Mucosa of rectum (tissue), 2 donors: ENCODE measurements around the gene RNF32.

Experiments used
- H3K27ac ChIP-seq, 2 donors: one replicate each; pipeline ENCODE4 v1.7.0; 2013; ENCODE audit warnings: inconsistent platforms in 2 of 2, low read depth in 2 of 2, low read length in 2 of 2
- H3K27me3 ChIP-seq, 2 donors: one replicate each; pipeline ENCODE4 v1.7.0; 2013; ENCODE audit warnings: low read length in 2 of 2; ENCODE audit not compliant: control insufficient read depth in 2 of 2, insufficient read depth in 2 of 2
- H3K36me3 ChIP-seq, 2 donors: one replicate each; pipeline ENCODE4 v1.7.0; 2013; ENCODE audit warnings: low read length in 2 of 2; ENCODE audit not compliant: control insufficient read depth in 2 of 2, insufficient read depth in 2 of 2
- H3K4me1 ChIP-seq, 2 donors: one replicate each; pipeline ENCODE4 v1.7.0; 2013; ENCODE audit warnings: low read length in 2 of 2, mild to moderate bottlenecking in 1 of 2; ENCODE audit not compliant: control insufficient read depth in 2 of 2, insufficient read depth in 2 of 2
- H3K4me3 ChIP-seq, 2 donors: one replicate each; pipeline ENCODE4 v1.7.0; 2013; ENCODE audit warnings: low read length in 2 of 2
- H3K9ac ChIP-seq, 2 donors: one replicate each; pipeline ENCODE4 v1.7.0; 2013; ENCODE audit warnings: low read length in 2 of 2, low read depth in 1 of 2, mild to moderate bottlenecking in 1 of 2
- H3K9me3 ChIP-seq, 2 donors: one replicate each; pipeline ENCODE4 v1.7.0; 2013; ENCODE audit warnings: low read length in 2 of 2; ENCODE audit not compliant: control insufficient read depth in 2 of 2
- donor health status: healthy.
- donor health status: Normal muscosa, but diverticular disease.

Gene RNF32

GRCh38 chr7:156640257-156640948, at the start of gene RNF32:
Gene RNF32 (plus strand): TSS chr7:156640774. CDS start chr7:156643878, 3,104 bp downstream.
- Histone ChIP-seq H3K27ac (peak within 1 kb of the TSS; percentile 78 to 90), H3K9ac (peak within 1 kb of the TSS; percentile 93 to 94)

GRCh38 chr7:156592155-156592884, 48.3 kb upstream of the RNF32 start:
- peaks cover 0 to 5% of the 10 kb centered on the region in 2 donors for H3K4me1 ChIP-seq
- H3K4me3 ChIP-seq, result no peak overlapping the region
- no peak overlapping the region for H3K27ac ChIP-seq
- no peak overlapping the region for H3K9ac ChIP-seq
- H3K27me3 ChIP-seq, result no peaks in the 10 kb centered on the region
- H3K36me3 ChIP-seq, result no peaks in the 10 kb centered on the region
- H3K9me3 ChIP-seq, result no peaks in the 10 kb centered on the region

More at GRCh38 chr7:156640257-156640948, at the start of gene RNF32:
- Histone ChIP-seq H3K9me3 (no peaks in the 10 kb centered on the region), H3K36me3 (no peaks in the 10 kb centered on the region), H3K4me1 (peaks cover 7 to 11% of the 10 kb centered on the region in 2 donors), H3K4me3 (peak within 1 kb of the TSS; percentile 88 to 97), H3K27me3 (no peaks in the 10 kb centered on the region)

GRCh38 chr7:156594283-156595080, 46.1 kb upstream of the RNF32 start:
- H3K36me3 ChIP-seq, result no peaks in the 10 kb centered on the region
- no peak overlapping the region for H3K9ac ChIP-seq
- H3K9me3 ChIP-seq, result no peaks in the 10 kb centered on the region
- H3K27me3 ChIP-seq, result no peaks in the 10 kb centered on the region
- no peak overlapping the region for H3K4me3 ChIP-seq
- peaks cover 0 to 5% of the 10 kb centered on the region in 2 donors for H3K4me1 ChIP-seq
- H3K27ac ChIP-seq, result no peak overlapping the region

- Histone ChIP-seq H3K9ac (no peak overlapping the region), H3K4me3 (no peak overlapping the region), H3K4me1 (peaks cover 9 to 24% of the 10 kb centered on the region in 2 donors), H3K27ac (no peak overlapping the region), H3K36me3 (no peaks in the 10 kb centered on the region), H3K27me3 (no peaks in the 10 kb centered on the region), H3K9me3 (no peaks in the 10 kb centered on the region)
These were observed 40.1 kb upstream of the RNF32 start for GRCh38 chr7:156600496-156600895.

GRCh38 chr7:156602283-156602682, 38.3 kb upstream of the RNF32 start:
- Histone ChIP-seq H3K9ac (peak overlapping the region in 1 of 2 donors; percentile 47), H3K4me1 (peaks cover 9 to 30% of the 10 kb centered on the region in 2 donors), H3K9me3 (no peaks in the 10 kb centered on the region), H3K27me3 (no peaks in the 10 kb centered on the region), H3K36me3 (no peaks in the 10 kb centered on the region), H3K27ac (peak overlapping the region; percentile 69 to 71), H3K4me3 (peak overlapping the region; percentile 49 to 61)

DNA sequence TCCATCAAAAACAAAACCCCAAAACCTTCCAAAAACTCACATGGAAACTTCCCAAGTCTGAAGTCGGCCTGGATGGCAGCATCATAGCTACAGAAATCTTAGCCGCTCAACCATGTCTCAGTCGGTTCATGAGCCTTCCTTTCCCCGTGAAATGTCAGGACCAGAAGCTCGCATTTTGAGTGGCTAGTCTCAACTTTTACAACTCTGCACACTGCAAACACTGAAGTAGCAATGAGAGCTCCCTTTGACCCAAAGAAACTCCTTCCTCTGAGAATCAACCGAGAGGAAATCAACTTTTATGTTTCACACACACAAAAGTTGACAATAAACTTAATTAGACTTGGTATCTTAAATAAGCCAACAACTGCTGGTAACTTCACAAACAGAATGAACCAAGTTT, 37.6 kb upstream of the RNF32 start:
- Histone ChIP-seq H3K27ac (peak overlapping the region; percentile 69 to 71), H3K36me3 (no peaks in the 10 kb centered on the region), H3K4me1 (peaks cover 11 to 31% of the 10 kb centered on the region in 2 donors), H3K4me3 (peak overlapping the region; percentile 49 to 61), H3K9ac (peak overlapping the region in 1 of 2 donors; percentile 47), H3K9me3 (no peaks in the 10 kb centered on the region), H3K27me3 (no peaks in the 10 kb centered on the region)

- Histone ChIP-seq H3K27me3 (no peaks in the 10 kb centered on the region), H3K36me3 (no peaks in the 10 kb centered on the region), H3K9ac (no peak overlapping the region), H3K27ac (peak overlapping the region in 1 of 2 donors; percentile 63), H3K4me3 (no peak overlapping the region), H3K4me1 (peaks cover 13 to 36% of the 10 kb centered on the region in 2 donors), H3K9me3 (no peaks in the 10 kb centered on the region)
These were observed 36.9 kb upstream of the RNF32 start for GRCh38 chr7:156603629-156604028.

DNA sequence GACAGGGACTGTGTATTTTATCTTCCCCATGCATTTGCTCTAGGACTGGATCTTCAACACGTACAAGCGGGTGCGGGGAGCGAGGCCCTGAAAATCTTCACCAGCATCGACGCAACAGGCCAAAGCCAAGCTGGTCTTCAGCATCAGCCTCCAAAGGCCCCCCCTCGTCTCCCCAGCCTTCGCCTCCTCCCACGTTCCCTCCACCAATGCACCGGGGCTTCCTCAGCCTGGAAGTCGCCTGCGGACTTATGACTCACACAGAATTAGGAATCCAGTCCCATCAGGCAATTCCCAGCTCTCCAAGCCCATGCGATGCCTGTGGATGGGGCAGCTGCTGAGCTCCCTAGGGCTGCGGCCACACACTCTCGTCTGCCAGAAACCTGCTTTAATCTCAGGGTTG, 36.3 kb upstream of the RNF32 start:
- H3K9ac ChIP-seq, result no peak overlapping the region
- no peak overlapping the region for H3K4me3 ChIP-seq
- peaks cover 13 to 41% of the 10 kb centered on the region in 2 donors for H3K4me1 ChIP-seq
- no peaks in the 10 kb centered on the region for H3K36me3 ChIP-seq
- H3K9me3 ChIP-seq, result no peaks in the 10 kb centered on the region
- no peak overlapping the region for H3K27ac ChIP-seq
- no peaks in the 10 kb centered on the region for H3K27me3 ChIP-seq

GRCh38 chr7:156604836-156605695, 35.5 kb upstream of the RNF32 start:
- no peak overlapping the region for H3K27ac ChIP-seq
- H3K27me3 ChIP-seq, result no peaks in the 10 kb centered on the region
- no peaks in the 10 kb centered on the region for H3K9me3 ChIP-seq
- no peak overlapping the region for H3K9ac ChIP-seq
- no peaks in the 10 kb centered on the region for H3K36me3 ChIP-seq
- H3K4me3 ChIP-seq, result no peak overlapping the region
- peaks cover 18 to 49% of the 10 kb centered on the region in 2 donors for H3K4me1 ChIP-seq
